ENCODE results near the gene PPIF.

GRCh38 chr10:79316671-79317431, 30.4 kb upstream of the PPIF start:
- TF ChIP-seq CTCF (conservative IDR thresholded peaks at IDR 0.05; ENCODE audit: low read length) = peak; percentile 41
- TF ChIP-seq EZH2phosphoT487 (IDR thresholded peaks at IDR 0.05; ENCODE audit: borderline replicate concordance, low read depth, low read length) = no peak
